Cardiac muscle cell (in vitro differentiated cells and primary cell): ENCODE measurements around the gene PSMB7. TPM values are rescaled to one million over a fixed set of nuclear protein-coding genes. Genes with fewer than 3 reads are reported as not detected.

Experiments used
- DNase-seq, 2 donors: peaks; one replicate each; pipeline versions ENCODE4 v3.0.0 to v3.0.0-alpha.2; 2010 to 2017; ENCODE audit warnings: low read depth in 1 of 2, low spot score in 1 of 2
- H3K27ac ChIP-seq: fragments of 200-600 bp; sonication (generic); 2 replicates; pipeline ENCODE4 v1.5.1; 2016
- H3K27me3 ChIP-seq: fragments of 200-600 bp; sonication (generic); 2 replicates; pipeline ENCODE4 v1.6.0; 2016; ENCODE audit warnings: control low read depth
- H3K36me3 ChIP-seq: fragments of 200-600 bp; sonication (generic); 2 replicates; pipeline ENCODE4 v1.5.1; 2016; ENCODE audit warnings: control low read depth
- H3K4me1 ChIP-seq: fragments of 200-600 bp; sonication (generic); 2 replicates; pipeline ENCODE4 v1.8.1; 2017; ENCODE audit warnings: low read depth, mild to moderate bottlenecking, mixed run types
- H3K4me3 ChIP-seq: fragments of 200-600 bp; sonication (generic); 2 replicates; pipeline ENCODE4 v1.5.1; 2016; ENCODE audit warnings: mild to moderate bottlenecking
- H3K9me3 ChIP-seq: fragments of 200-600 bp; sonication (generic); 2 replicates; pipeline ENCODE4 v1.5.1; 2017; ENCODE audit warnings: low read depth, mild to moderate bottlenecking, control low read depth
- polyA plus RNA-seq: library from polyadenylated mRNA; unstranded; fragments of >200 nt; fragmentation: Nextera tagmentation; extraction: Ambion mirVana; gene quantifications from 2 replicates; pipeline ENCODE4 v1.2.1, GENCODE V29; 2016
- total RNA-seq: library from RNA; depleted of rRNA; stranded (reverse); fragments of >200 nt; gene quantifications from 2 replicates; pipeline ENCODE4 v1.2.3, GENCODE V29; 2016
- TF ChIP-seq, protein P1 (sequence below): IDR thresholded peaks from 2 replicates; pipeline ENCODE4 v1.5.1; 2012; ENCODE audit warnings: low read depth, mild to moderate bottlenecking, low read length

Gene PSMB7
- total and polyA plus RNA-seq, 2 experiments from 2014 or later = 160 to 282 TPM

DNA sequence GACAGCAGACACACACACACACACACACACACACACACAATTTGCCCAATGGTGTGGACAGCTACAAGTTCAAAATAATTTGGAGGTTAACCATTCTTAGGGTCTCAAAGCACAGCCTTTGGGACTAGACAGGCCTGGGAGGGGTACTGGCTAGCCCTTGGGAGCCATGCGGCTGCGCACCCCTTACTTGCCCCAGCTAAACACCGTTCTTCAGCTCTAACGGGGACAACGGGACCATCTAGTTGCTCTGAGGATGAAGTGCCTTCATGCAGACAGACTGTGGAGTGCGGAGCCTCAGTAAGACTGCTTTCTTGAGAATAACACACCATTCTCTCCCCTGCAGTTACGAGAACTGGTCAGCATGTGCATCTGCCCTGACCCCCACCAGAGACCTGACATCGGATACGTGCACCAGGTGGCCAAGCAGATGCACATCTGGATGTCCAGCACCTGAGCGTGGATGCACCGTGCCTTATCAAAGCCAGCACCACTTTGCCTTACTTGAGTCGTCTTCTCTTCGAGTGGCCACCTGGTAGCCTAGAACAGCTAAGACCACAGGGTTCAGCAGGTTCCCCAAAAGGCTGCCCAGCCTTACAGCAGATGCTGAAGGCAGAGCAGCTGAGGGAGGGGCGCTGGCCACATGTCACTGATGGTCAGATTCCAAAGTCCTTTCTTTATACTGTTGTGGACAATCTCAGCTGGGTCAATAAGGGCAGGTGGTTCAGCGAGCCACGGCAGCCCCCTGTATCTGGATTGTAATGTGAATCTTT, 64.6 kb downstream of the PSMB7 start:
- TF ChIP-seq, protein P1, sequence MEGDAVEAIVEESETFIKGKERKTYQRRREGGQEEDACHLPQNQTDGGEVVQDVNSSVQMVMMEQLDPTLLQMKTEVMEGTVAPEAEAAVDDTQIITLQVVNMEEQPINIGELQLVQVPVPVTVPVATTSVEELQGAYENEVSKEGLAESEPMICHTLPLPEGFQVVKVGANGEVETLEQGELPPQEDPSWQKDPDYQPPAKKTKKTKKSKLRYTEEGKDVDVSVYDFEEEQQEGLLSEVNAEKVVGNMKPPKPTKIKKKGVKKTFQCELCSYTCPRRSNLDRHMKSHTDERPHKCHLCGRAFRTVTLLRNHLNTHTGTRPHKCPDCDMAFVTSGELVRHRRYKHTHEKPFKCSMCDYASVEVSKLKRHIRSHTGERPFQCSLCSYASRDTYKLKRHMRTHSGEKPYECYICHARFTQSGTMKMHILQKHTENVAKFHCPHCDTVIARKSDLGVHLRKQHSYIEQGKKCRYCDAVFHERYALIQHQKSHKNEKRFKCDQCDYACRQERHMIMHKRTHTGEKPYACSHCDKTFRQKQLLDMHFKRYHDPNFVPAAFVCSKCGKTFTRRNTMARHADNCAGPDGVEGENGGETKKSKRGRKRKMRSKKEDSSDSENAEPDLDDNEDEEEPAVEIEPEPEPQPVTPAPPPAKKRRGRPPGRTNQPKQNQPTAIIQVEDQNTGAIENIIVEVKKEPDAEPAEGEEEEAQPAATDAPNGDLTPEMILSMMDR = no peak
- Histone ChIP-seq H3K27ac (no peak overlapping the region), H3K36me3 (peaks cover 29% of the 10 kb centered on the region)

DNA sequence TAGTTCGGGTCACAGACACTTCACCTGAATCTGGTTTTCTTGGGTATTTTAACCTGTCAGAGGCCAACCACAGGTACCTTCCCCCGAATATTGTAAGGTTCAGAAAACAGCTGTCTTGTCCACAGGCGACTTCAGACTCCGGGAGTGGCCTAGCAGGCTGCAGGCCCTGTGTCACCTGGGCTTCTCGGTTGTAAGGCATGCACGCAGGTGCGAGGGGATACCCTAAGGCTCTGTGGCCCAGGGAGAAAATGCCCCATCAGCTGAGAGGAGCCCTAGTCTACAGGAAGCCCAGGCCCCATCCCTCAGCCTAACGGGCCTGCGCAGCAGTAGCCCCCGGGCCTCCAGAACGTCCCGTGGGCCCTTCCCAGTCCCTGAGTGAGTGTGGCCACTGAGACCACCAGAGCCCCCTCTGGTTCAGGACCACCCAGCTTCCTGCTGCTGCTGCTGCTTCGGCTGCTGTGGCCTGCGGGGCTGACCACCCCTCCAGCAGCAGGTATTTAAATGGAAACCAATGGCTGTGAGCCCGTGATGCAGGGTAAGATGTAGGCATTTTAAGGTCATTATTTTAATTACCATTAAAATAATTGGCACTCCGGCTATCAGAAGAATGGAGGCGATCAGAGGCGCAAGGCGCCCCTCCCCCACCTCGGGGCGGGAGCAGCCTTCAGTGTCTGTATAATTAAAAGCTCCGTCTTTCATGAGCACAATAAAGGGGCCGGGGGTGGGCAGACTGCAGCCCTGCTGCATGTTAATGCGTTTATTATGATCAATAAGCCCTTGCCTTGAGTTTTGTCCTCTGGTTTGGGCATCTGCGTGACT, 65.4 kb downstream of the PSMB7 start:
- Histone ChIP-seq H3K27ac (no peak overlapping the region), H3K4me3 (no peak overlapping the region), H3K4me1 (no peaks in the 10 kb centered on the region), H3K27me3 (no peaks in the 10 kb centered on the region), H3K9me3 (no peaks in the 10 kb centered on the region), H3K36me3 (peaks cover 29% of the 10 kb centered on the region)
- no peak for DNase-seq
- TF ChIP-seq, protein P1 = no peak

More for the DNA sequence above, 64.6 kb downstream of the PSMB7 start:
- no peaks in the 10 kb centered on the region for H3K27me3 ChIP-seq
- no peaks in the 10 kb centered on the region for H3K4me1 ChIP-seq
- H3K9me3 ChIP-seq = no peaks in the 10 kb centered on the region
- no peak overlapping the region for H3K4me3 ChIP-seq
- DNase-seq = no peak

DNA sequence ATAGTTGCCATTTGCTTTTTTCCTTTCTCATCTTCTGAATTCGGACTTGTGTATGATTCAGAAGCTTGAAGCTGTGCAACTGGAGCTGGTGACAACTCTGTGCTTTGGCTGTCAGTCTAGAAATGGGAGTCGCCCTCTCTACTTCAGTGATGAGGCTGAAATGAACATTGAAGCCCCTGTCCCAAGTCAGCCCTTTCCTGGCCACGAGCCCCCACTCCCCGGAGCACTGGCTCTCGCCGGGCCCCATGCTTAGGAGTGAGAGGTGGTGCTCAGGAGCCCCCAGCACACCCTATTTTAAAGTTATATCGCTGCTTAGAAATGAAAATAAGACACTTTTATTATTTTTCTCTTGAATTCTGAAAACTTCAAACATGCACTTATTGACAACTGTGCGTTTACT, 66.0 kb downstream of the PSMB7 start:
- DNase-seq = no peak
- Histone ChIP-seq H3K4me1 (no peaks in the 10 kb centered on the region), H3K27ac (no peak overlapping the region), H3K27me3 (no peaks in the 10 kb centered on the region), H3K4me3 (no peak overlapping the region), H3K9me3 (no peaks in the 10 kb centered on the region), H3K36me3 (peaks cover 29% of the 10 kb centered on the region)
- TF ChIP-seq, protein P1 = no peak

DNA sequence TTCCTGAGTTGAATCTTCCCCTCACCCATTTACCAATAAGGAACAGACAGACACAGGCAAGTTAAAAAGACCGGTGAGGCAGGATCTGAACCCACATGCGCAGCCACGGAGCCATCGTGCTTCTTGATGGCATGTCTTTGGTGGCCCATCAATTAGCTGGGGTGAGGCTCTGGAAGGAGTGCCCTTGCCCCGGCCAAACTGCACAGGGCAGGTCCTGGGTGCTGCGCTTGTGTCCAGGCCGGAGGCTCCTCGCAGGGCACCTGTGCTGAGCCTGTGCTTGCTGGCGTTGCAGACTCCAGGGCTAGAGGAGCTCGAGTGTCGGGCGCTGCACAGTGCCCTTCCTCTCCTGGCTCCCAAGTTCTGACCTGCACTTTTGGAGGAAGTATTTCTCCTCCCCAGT, 66.4 kb downstream of the PSMB7 start:
- Histone ChIP-seq H3K4me3 (no peak overlapping the region), H3K27me3 (no peaks in the 10 kb centered on the region), H3K27ac (no peak overlapping the region), H3K4me1 (no peaks in the 10 kb centered on the region), H3K36me3 (peaks cover 30% of the 10 kb centered on the region), H3K9me3 (no peaks in the 10 kb centered on the region)
- TF ChIP-seq, protein P1 = no peak
- DNase-seq = no peak

DNA sequence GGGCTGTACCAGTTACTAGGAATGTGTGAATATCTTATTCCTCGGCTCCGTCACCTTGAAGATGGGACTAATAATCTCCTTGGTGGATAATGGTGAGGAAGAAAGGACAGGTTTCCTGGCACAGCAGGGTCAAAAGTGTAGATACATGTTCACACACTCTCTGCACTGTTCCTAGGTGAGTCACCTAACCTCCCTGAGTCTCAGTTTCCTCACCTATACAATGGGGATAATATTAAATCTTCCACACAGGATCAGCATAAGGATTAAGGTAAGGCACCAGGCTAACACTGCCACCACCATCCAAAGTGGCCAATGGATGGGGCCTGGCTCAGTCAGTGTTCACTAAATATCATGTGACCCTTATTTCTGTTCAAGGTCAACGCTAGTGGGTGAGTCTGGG, 66.9 kb downstream of the PSMB7 start:
- no peak for DNase-seq
- no peak overlapping the region for H3K4me3 ChIP-seq
- peaks cover 29% of the 10 kb centered on the region for H3K36me3 ChIP-seq
- TF ChIP-seq, protein P1 = no peak
- H3K4me1 ChIP-seq = no peaks in the 10 kb centered on the region
- no peaks in the 10 kb centered on the region for H3K9me3 ChIP-seq
- no peaks in the 10 kb centered on the region for H3K27me3 ChIP-seq
- no peak overlapping the region for H3K27ac ChIP-seq
